WTC11 (cell line): Measurements from ENCODE around the gene DNM3. TPM values are rescaled to one million over a fixed set of nuclear protein-coding genes. Genes with fewer than 3 reads are reported as not detected.

Experiments
- ATAC-seq: fragments of 200-7000 bp; cut with Tn5 transposase; 2 replicates; pipeline ENCODE4 v1.10.0; 2021; ENCODE audit warnings: mild to moderate bottlenecking, moderate library complexity
- CTCF ChIA-PET: fragments of 300-600 bp; sonication (Branson Sonifier 250); formaldehyde crosslinking; loops from one replicate; lab custom pipeline; 2021; ENCODE audit warnings: antibody characterized with exemption; lab: Charles Lee
- POLR2A ChIA-PET: fragments of 350-600 bp; sonication (Branson Sonifier 250); formaldehyde crosslinking; loops from one replicate; lab custom pipeline; 2021; ENCODE audit warnings: antibody characterized with exemption; lab: Charles Lee
- DNase-seq: peaks from one replicate; pipeline ENCODE4 v3.0.0; 2021; ENCODE audit warnings: low spot score
- H3K27ac Mint-ChIP-seq: 2 replicates; pipeline ENCODE4 v1.8.0; 2021; ENCODE audit warnings: mixed read lengths
- H3K27me3 Mint-ChIP-seq: 2 replicates; pipeline ENCODE4 v1.8.0; 2021; ENCODE audit warnings: low read depth, mild to moderate bottlenecking, moderate library complexity, mixed read lengths
- H3K36me3 Mint-ChIP-seq: 2 replicates; pipeline ENCODE4 v1.8.0; 2021; ENCODE audit warnings: mixed read lengths
- H3K4me1 Mint-ChIP-seq: 2 replicates; pipeline ENCODE4 v1.8.0; 2022; ENCODE audit warnings: mixed read lengths
- H3K4me3 Mint-ChIP-seq: 2 replicates; pipeline ENCODE4 v1.8.0; 2021; ENCODE audit warnings: mild to moderate bottlenecking, moderate library complexity, mixed read lengths
- H3K9me3 Mint-ChIP-seq: 2 replicates; pipeline ENCODE4 v1.8.0; 2021; ENCODE audit warnings: mixed read lengths
- ATF2 ChIP-seq: sonication (generic); formaldehyde crosslinking; IDR thresholded peaks from 2 replicates; pipeline ENCODE4 v1.8.1; 2022; ENCODE audit warnings: low read depth, missing genetic modification reagents, borderline replicate concordance
- ATF3 ChIP-seq: sonication (generic); formaldehyde crosslinking; conservative IDR thresholded peaks from 2 replicates; pipeline ENCODE4 v1.8.1; 2022; ENCODE audit warnings: mild to moderate bottlenecking, missing genetic modification reagents
- ETV6 ChIP-seq: sonication (generic); formaldehyde crosslinking; IDR thresholded peaks from 2 replicates; pipeline ENCODE4 v1.8.1; 2022; ENCODE audit warnings: mild to moderate bottlenecking, missing genetic modification reagents
- FOXJ3 ChIP-seq: sonication (generic); formaldehyde crosslinking; IDR thresholded peaks from 2 replicates; pipeline ENCODE4 v1.9.0; 2021; ENCODE audit warnings: missing genetic modification reagents, mild to moderate bottlenecking, borderline replicate concordance
- FOXK1 ChIP-seq: sonication (generic); formaldehyde crosslinking; IDR thresholded peaks from 2 replicates; pipeline ENCODE4 v1.8.0; 2022; ENCODE audit warnings: mild to moderate bottlenecking, moderate library complexity, missing genetic modification reagents
- HMGXB4 ChIP-seq: sonication (generic); formaldehyde crosslinking; IDR thresholded peaks from 2 replicates; pipeline ENCODE4 v1.8.1; 2023; ENCODE audit warnings: mild to moderate bottlenecking, moderate library complexity, missing genetic modification reagents
- IRF1 ChIP-seq: sonication (generic); formaldehyde crosslinking; IDR thresholded peaks from 2 replicates; pipeline ENCODE4 v1.8.0; 2023; ENCODE audit warnings: missing genetic modification reagents
- KAT7 ChIP-seq: sonication (generic); formaldehyde crosslinking; IDR thresholded peaks from 2 replicates; pipeline ENCODE4 v1.8.1; 2023; ENCODE audit warnings: missing genetic modification reagents, mild to moderate bottlenecking, borderline replicate concordance
- MXD4 ChIP-seq: fragments of 250-450 bp; sonication (Bioruptor Pico); IDR thresholded peaks from 2 replicates; pipeline ENCODE4 v1.8.0; 2021; ENCODE audit warnings: mild to moderate bottlenecking, moderate library complexity, borderline replicate concordance
- NFATC4 ChIP-seq: fragments of 250-450 bp; sonication (Bioruptor Pico); IDR thresholded peaks from 2 replicates; pipeline ENCODE4 v1.9.0; 2021; ENCODE audit warnings: mild to moderate bottlenecking
- NFE2L1 ChIP-seq: sonication (generic); formaldehyde crosslinking; IDR thresholded peaks from 2 replicates; pipeline ENCODE4 v1.8.1; 2023; ENCODE audit warnings: missing genetic modification reagents
- NR2C2 ChIP-seq: sonication (generic); formaldehyde crosslinking; IDR thresholded peaks from 2 replicates; pipeline ENCODE4 v1.8.0; 2022; ENCODE audit warnings: mild to moderate bottlenecking, missing genetic modification reagents
- RORB ChIP-seq: fragments of 250-450 bp; sonication (Bioruptor Pico); IDR thresholded peaks from 2 replicates; pipeline ENCODE4 v1.9.0; 2021; ENCODE audit warnings: mild to moderate bottlenecking
- SMAD4 ChIP-seq: sonication (generic); formaldehyde crosslinking; IDR thresholded peaks from 2 replicates; pipeline ENCODE4 v1.8.0; 2022; ENCODE audit warnings: mild to moderate bottlenecking, missing genetic modification reagents
- TCF7 ChIP-seq: sonication (generic); formaldehyde crosslinking; IDR thresholded peaks from 2 replicates; pipeline ENCODE4 v1.8.0; 2022; ENCODE audit warnings: mild to moderate bottlenecking, low read depth, missing genetic modification reagents, moderate library complexity
- TEAD1 ChIP-seq: sonication (generic); formaldehyde crosslinking; IDR thresholded peaks from 2 replicates; pipeline ENCODE4 v1.8.0; 2022; ENCODE audit warnings: mild to moderate bottlenecking, missing genetic modification reagents
- TP53 ChIP-seq: sonication (generic); formaldehyde crosslinking; IDR thresholded peaks from 2 replicates; pipeline ENCODE4 v1.8.1; 2023; ENCODE audit warnings: mild to moderate bottlenecking, missing genetic modification reagents
- ZNF121 ChIP-seq: sonication (generic); formaldehyde crosslinking; IDR thresholded peaks from 2 replicates; pipeline ENCODE4 v1.8.0; 2023; ENCODE audit warnings: missing genetic modification reagents
- ZNF219 ChIP-seq: sonication (generic); formaldehyde crosslinking; IDR thresholded peaks from 2 replicates; pipeline ENCODE4 v1.8.0; 2023; ENCODE audit warnings: missing genetic modification reagents, mild to moderate bottlenecking, borderline replicate concordance
- ZNF232 ChIP-seq: sonication (generic); formaldehyde crosslinking; IDR thresholded peaks from 2 replicates; pipeline ENCODE4 v1.8.0; 2022; ENCODE audit warnings: mild to moderate bottlenecking, missing genetic modification reagents
- ZNF396 ChIP-seq: fragments of 250-450 bp; sonication (Bioruptor Pico); IDR thresholded peaks from 2 replicates; pipeline ENCODE4 v1.8.0; 2021; ENCODE audit warnings: mild to moderate bottlenecking, moderate library complexity, borderline replicate concordance
- ZNF532 ChIP-seq: fragments of 250-450 bp; sonication (Bioruptor Pico); IDR thresholded peaks from 2 replicates; pipeline ENCODE4 v1.9.0; 2021; ENCODE audit warnings: mild to moderate bottlenecking, borderline replicate concordance
- ZNF671 ChIP-seq: fragments of 250-450 bp; sonication (Bioruptor Pico); IDR thresholded peaks from 2 replicates; pipeline ENCODE4 v1.8.0; 2021; ENCODE audit warnings: mild to moderate bottlenecking
- total RNA-seq: library from RNA; stranded (reverse); gene quantifications from 3 replicates; pipeline ENCODE4 v1.2.3, GENCODE V29; 2021

The DNM3 gene
- total RNA-seq, 1 experiment from 2014 or later = 1.9 TPM

GRCh38 chr1:171879556-171879955 is 38.3 kb downstream of the DNM3 start (continued):
- TF ChIP-seq NR2C2 (CRISPR knock-in tag) (no peak), MXD4 (CRISPR knock-in tag) (no peak), ZNF219 (CRISPR knock-in tag) (no peak), ATF2 (CRISPR knock-in tag) (no peak), ZNF232 (CRISPR knock-in tag) (no peak), NFATC4 (no peak)

- CTCF ChIA-PET = no interaction called here
These were observed 40.1 kb downstream of the DNM3 start for GRCh38 chr1:171881442-171881841.

More at GRCh38 chr1:171881442-171881841, 40.1 kb downstream of the DNM3 start:
- Mint-ChIP-seq H3K4me1 (peaks cover 6% of the 10 kb centered on the region), H3K27me3 (no peaks in the 10 kb centered on the region), H3K36me3 (no peaks in the 10 kb centered on the region), H3K9me3 (no peaks in the 10 kb centered on the region), H3K27ac (no peak overlapping the region), H3K4me3 (no peak overlapping the region)
- DNase-seq (no peak), ATAC-seq (no peak)
- POLR2A ChIA-PET = no interaction called here
- no peak for TF ChIP-seq TCF7
- TF ChIP-seq NFE2L1 (CRISPR knock-in tag) = no peak
- TF ChIP-seq ETV6 (CRISPR knock-in tag) = no peak
- TF ChIP-seq NR2C2 (CRISPR knock-in tag) = no peak
- no peak for TF ChIP-seq TP53 (CRISPR knock-in tag)
- no peak for TF ChIP-seq FOXK1 (CRISPR knock-in tag)
- no peak for TF ChIP-seq RORB
- no peak for TF ChIP-seq HMGXB4
- no peak for TF ChIP-seq ZNF396 (CRISPR knock-in tag)
- TF ChIP-seq KAT7 (CRISPR knock-in tag) = no peak
- TF ChIP-seq ATF3 (CRISPR knock-in tag) = no peak
- no peak for TF ChIP-seq ZNF532 (CRISPR knock-in tag)
- TF ChIP-seq ZNF671 (CRISPR knock-in tag) = no peak
- no peak for TF ChIP-seq FOXJ3 (CRISPR knock-in tag)
- no peak for TF ChIP-seq TEAD1 (CRISPR knock-in tag)
- TF ChIP-seq SMAD4 = no peak
- TF ChIP-seq ZNF121 (CRISPR knock-in tag) = no peak
- no peak for TF ChIP-seq IRF1 (CRISPR knock-in tag)
